ENCODE data around the gene TMEM179B.

The TMEM179B gene

GRCh38 chr11:62839050-62839945 is 52.1 kb downstream of the TMEM179B start, which contains the start of gene WDR74:
Gene WDR74 (minus strand): TSS chr11:62839590. CDS start chr11:62839570, 20 bp downstream.
- DNase-seq = peak; percentile 77

All from NCI-H1694 treated with DMSO at 0.1 percent for 48 hours (cell line).